GM19193 (cell line): ENCODE results near the gene ITGA7.
A peak's percentile ranks its signal among the peaks of the same experiment; 100 is the strongest.

Source experiments
- POLR2A ChIP-seq: IDR thresholded peaks from 4 replicates; pipeline ENCODE4 v1.6.1; 2011; ENCODE audit not compliant: insufficient read depth, insufficient read length; ENCODE audit errors: extremely low read depth

The ITGA7 gene

GRCh38 chr12:55738123-55739024, 30.7 kb upstream of the ITGA7 start:
- peak; percentile 37 for TF ChIP-seq POLR2A

- no peak for TF ChIP-seq POLR2A
Observed at GRCh38 chr12:55737581-55738122, 29.9 kb upstream of the ITGA7 start.

DNA sequence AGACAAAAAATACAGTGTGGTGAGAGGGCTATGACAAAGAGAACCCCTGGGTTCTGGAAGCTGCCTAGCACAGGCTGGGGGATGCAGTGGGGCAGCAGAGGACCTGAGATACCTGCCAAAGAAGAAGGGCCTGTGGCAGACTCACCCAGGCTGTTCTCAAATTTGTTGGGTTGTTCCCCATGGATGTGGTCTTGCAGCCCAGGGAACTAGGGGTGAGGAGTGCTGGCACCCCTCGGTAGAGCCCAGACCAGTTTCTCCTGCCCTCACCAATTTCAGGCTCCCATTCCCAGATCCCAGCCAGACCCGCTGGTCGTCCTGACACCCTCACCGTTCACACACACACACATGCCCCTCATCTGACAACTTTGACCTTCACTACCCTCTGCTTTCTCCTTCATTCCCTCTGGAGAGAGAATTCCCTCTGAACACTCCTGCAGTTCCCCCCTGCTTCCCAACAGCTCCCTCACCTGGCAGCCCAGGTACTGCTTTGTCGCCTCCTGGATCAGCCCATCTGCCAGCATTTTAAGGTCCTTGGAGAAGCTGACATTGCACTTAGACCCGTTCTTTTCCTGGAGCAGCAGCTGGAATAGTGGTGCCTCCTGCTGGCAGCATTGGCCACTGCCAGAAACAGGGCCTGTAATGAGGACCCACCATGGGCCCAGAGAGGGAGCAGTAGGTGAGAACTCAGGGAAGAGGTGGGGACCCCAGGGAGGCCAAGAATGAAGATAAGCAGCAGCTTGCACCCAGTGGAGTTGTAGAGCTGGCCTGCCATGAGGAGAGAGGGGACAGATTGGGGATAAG, 29.3 kb upstream of the ITGA7 start:
- no peak for TF ChIP-seq POLR2A

- no peak for TF ChIP-seq POLR2A
Observed at GRCh38 chr12:55736076-55736475, 28.4 kb upstream of the ITGA7 start.

GRCh38 chr12:55734595-55734994, 26.9 kb upstream of the ITGA7 start:
- TF ChIP-seq POLR2A: no peak

DNA sequence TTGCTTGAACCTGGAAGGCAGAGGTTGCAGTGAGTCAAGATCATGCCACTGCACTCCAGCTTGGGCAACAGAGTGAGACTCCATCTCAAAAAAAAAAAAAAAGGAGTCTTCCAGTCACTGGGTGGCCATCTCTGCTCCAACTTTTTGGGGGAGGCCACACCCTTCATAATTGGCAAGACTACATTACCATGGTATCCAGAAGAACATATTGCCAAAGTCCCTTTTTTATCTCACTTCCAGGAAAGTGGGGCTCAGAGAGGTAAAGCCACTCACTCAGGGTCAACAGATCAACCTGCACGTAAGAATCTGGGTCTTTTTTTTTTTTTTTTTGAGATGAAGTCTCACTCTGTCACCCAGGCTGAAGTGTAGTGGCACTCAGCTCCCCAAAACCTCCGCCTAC, 26.2 kb upstream of the ITGA7 start:
- TF ChIP-seq POLR2A: no peak

DNA sequence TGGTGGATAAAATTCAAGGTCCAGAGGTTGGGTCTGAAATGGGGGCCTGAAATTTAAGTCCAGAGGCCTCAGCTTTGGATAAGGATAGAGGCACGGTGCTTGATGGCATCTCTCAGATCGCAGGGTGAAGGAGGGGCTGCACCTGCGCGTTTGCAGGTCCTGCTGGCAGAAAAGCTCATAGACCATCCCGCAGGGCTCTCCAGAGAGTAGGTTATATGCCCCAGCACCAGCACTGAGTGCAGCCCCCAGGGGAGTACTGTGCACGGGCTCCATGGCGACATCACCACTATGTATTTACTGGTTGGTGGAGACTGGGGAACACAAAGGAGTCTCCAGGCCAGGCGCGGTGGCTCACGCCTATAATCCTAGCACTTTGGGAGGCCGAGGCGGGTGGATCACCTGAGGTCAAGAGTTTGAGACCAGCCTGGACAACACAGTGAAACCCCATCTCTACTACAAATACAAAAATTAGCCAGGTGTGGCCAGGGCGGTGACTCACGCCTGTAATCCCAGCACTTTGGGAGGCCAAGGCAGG, 25.4 kb upstream of the ITGA7 start:
- no peak for TF ChIP-seq POLR2A

DNA sequence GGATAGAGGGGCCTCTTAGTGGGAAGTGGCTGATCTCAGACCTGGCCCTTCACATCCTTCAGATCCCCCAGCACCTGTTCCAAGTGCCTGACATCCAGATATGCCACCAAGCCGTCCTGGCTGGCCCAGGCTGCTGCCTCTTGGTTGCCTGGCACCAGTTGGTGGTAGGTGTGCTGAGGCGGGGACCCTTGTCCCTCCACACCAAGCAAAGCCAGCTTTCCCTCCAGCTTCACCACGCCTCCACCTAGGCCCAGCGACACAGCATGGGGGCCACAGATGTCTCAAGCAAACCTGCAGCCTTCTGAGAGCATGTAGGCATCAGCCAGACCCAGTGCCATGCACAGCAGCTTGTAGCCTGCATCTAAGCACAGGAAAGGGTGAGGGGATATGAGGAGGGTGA, 24.6 kb upstream of the ITGA7 start:
- no peak for TF ChIP-seq POLR2A

DNA sequence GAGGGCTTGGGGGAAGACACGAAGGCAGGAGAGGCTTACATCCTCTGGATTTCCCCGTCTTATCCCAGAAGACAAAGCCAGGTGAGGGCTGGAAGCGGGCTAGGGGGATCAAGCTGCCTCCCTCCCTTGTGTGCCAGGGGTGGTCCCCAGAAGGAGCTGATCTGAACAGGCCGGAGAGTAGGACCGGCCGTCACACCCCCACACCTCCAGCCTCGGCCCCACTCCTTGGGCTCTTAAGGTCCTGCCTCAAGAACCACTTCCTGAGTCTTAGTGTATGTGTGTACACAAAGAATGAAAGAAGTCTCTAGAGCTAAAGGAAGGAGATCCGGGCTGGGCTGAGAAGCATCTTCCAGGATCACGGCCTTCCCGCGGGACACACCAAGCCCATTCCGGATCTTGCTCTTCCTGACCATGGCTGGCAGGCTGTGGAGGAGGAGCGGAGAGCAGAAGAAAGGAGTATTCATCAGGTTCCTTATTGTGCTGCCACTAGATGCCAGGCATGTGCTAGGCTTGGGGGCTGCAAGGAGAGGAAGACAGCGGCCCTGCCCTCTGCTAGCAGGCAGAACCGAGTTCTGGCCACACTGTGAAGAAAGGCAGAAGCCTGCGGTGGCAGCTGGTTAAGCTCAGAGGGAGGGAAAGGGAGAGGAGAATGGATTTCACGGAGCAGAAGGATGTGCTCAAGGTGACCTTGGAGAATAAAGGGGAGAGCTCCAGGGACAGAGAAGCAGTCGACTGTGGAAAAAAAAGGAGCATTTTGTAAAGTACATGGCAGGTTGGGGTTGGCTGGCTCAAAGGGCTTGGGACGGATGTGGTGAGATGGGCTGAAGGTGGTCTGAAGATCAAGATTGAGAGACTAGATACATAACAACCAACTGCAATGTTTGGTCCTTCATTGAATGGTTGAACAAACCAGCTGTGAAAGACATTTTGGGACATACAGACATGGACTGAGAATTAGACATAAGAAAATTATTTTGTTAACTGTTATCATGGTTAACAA, 22.4 kb upstream of the ITGA7 start:
- no peak for TF ChIP-seq POLR2A

DNA sequence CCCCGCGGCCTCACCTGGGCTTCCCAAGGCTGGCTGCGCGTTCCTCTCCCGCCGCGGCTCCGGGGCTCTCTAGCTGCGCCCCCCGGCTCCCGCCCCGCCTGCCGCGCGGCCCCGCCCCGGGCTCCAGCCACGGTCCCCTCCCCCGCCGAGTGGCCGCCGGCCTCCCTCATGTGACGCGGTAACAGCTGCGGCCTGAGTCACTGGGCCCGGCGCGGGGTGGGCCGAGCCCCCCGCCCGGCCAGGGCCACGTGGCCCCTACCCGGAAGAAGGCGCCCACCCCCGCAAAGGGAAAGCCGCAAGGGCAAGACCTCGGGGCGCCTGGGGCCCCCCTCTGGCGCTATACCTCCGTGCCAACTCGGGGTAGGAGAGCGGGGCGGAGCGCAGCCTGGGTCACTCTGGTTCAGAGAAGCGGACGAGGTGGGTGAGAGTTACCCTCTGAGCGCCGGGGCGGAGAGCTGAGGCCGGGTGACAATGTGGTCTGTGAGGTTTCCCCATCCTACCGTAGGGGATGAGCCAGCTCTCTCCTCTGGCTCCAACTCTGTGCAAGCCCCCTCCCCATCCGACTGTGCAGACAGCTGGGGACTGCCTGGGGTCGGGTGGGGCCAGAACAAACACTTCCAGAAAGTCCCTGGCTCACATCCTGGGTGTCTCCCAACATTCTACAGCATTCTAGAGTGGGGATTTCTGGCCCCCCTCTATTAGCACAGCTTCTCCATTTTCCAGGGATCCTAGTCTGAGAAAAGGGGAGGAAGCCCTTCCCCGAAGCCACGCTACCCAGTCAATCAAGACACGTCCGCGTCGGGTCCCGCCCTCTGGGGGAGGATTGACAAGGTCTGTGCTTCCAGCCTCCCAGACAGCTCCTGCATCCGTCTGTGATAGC, 21.5 kb upstream of the ITGA7 start, which contains the start of gene CD63:
CD63 (minus strand) TSS at position 71 of the 880 bp plus-strand sequence. CDS start 668 bp downstream, outside the sequence.
- peak; percentile 71 for TF ChIP-seq POLR2A

- no peak for TF ChIP-seq POLR2A
Observed at GRCh38 chr12:55728186-55728938, 20.7 kb upstream of the ITGA7 start.

DNA sequence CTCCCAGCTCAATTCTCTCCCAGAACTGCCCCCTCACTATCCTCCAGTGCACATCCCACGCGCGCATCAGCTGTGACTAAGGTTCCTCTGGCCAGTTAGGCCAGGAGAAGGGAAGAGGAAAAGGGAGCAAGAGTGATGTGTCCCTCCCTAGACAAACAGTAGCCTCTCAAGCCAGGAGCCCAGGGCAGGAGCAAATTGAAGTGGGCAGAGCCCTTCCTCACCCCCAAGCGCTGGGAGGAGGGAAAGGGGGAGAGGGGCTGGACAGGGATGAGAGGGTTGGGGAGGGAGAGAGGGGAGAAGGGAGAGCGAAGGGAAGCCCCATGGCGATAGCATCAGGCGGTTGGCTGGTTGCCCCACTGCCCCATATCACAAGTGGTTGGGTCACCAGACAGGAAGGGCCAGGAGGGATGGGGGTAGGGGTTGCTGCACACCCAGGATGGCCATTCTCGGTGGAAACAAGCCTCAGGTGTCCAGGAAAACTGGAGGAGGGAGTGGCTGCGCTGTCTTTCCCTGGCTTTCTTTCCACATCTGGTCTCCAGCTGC, 20.0 kb upstream of the ITGA7 start:
- no peak for TF ChIP-seq POLR2A
